ENCODE data around the gene TMTC2. TPM values are rescaled to one million over a fixed set of nuclear protein-coding genes. Genes with fewer than 3 reads are reported as not detected.

The TMTC2 gene
- polyA plus RNA-seq, 1 donor: 12.1 TPM

- H3K4me1 ChIP-seq (ENCODE audit: control insufficient read depth, insufficient read depth, low read length): no peaks in the 10 kb centered on the region
- no peaks in the 10 kb centered on the region for H3K9me3 ChIP-seq (ENCODE audit: control insufficient read depth, low read depth, low read length)
- H3K36me3 ChIP-seq (ENCODE audit: control insufficient read depth, insufficient read depth, low read length): peaks cover under 1% of the 10 kb centered on the region
- no CpG with 5 or more reads among the region's 1 CpG for WGBS (ENCODE audit: insufficient coverage, low lambda C conversion rate)
- no peak overlapping the region for H3K4me3 ChIP-seq (ENCODE audit: low read length)
- no peak for DNase-seq
- H3K27ac ChIP-seq (ENCODE audit: low read length): no peak overlapping the region
- no peaks in the 10 kb centered on the region for H3K27me3 ChIP-seq (ENCODE audit: control insufficient read depth, insufficient read depth, low read length)
These were observed 175.5 kb downstream of the TMTC2 start for GRCh38 chr12:82862069-82862841.

- WGBS (ENCODE audit: insufficient coverage, low lambda C conversion rate): 64% methylated on average over 2 of the region's 6 CpGs
- Histone ChIP-seq H3K27me3 (ENCODE audit: control insufficient read depth, insufficient read depth, low read length) (no peaks in the 10 kb centered on the region), H3K36me3 (ENCODE audit: control insufficient read depth, insufficient read depth, low read length) (no peaks in the 10 kb centered on the region), H3K9me3 (ENCODE audit: control insufficient read depth, low read depth, low read length) (no peaks in the 10 kb centered on the region), H3K4me3 (ENCODE audit: low read length) (no peak overlapping the region), H3K4me1 (ENCODE audit: control insufficient read depth, insufficient read depth, low read length) (no peaks in the 10 kb centered on the region), H3K27ac (ENCODE audit: low read length) (no peak overlapping the region)
- DNase-seq: peak in 1 of 2 donors; percentile 9
These were observed 176.4 kb downstream of the TMTC2 start for GRCh38 chr12:82862876-82863649.

- Histone ChIP-seq H3K4me3 (ENCODE audit: low read length) (no peak overlapping the region), H3K36me3 (ENCODE audit: control insufficient read depth, insufficient read depth, low read length) (no peaks in the 10 kb centered on the region), H3K4me1 (ENCODE audit: control insufficient read depth, insufficient read depth, low read length) (no peaks in the 10 kb centered on the region), H3K9me3 (ENCODE audit: control insufficient read depth, low read depth, low read length) (no peaks in the 10 kb centered on the region), H3K27ac (ENCODE audit: low read length) (no peak overlapping the region), H3K27me3 (ENCODE audit: control insufficient read depth, insufficient read depth, low read length) (no peaks in the 10 kb centered on the region)
- DNase-seq: no peak
- 100% methylated on average over 2 of the region's 4 CpGs for WGBS (ENCODE audit: insufficient coverage, low lambda C conversion rate)
These were observed 179.6 kb downstream of the TMTC2 start for GRCh38 chr12:82866227-82866775.

- Histone ChIP-seq H3K36me3 (ENCODE audit: control insufficient read depth, insufficient read depth, low read length) (no peaks in the 10 kb centered on the region), H3K4me1 (ENCODE audit: control insufficient read depth, insufficient read depth, low read length) (no peaks in the 10 kb centered on the region), H3K27ac (ENCODE audit: low read length) (no peak overlapping the region), H3K27me3 (ENCODE audit: control insufficient read depth, insufficient read depth, low read length) (no peaks in the 10 kb centered on the region), H3K4me3 (ENCODE audit: low read length) (no peak overlapping the region), H3K9me3 (ENCODE audit: control insufficient read depth, low read depth, low read length) (no peaks in the 10 kb centered on the region)
- no CpG with 5 or more reads among the region's 3 CpGs for WGBS (ENCODE audit: insufficient coverage, low lambda C conversion rate)
- DNase-seq: no peak
These were observed 180.2 kb downstream of the TMTC2 start for GRCh38 chr12:82866946-82867345.

- no peaks in the 10 kb centered on the region for H3K9me3 ChIP-seq (ENCODE audit: control insufficient read depth, low read depth, low read length)
- H3K27me3 ChIP-seq (ENCODE audit: control insufficient read depth, insufficient read depth, low read length): no peaks in the 10 kb centered on the region
- no peaks in the 10 kb centered on the region for H3K36me3 ChIP-seq (ENCODE audit: control insufficient read depth, insufficient read depth, low read length)
- no peak overlapping the region for H3K27ac ChIP-seq (ENCODE audit: low read length)
- WGBS (ENCODE audit: insufficient coverage, low lambda C conversion rate): 100% methylated on average over 1 of the region's 6 CpGs
- no peak overlapping the region for H3K4me3 ChIP-seq (ENCODE audit: low read length)
- no peak for DNase-seq
- no peaks in the 10 kb centered on the region for H3K4me1 ChIP-seq (ENCODE audit: control insufficient read depth, insufficient read depth, low read length)
These were observed 181.2 kb downstream of the TMTC2 start for GRCh38 chr12:82867762-82868500.

GRCh38 chr12:82870771-82871377 lies 184.2 kb downstream of the TMTC2 start:
- no peak overlapping the region for H3K27ac ChIP-seq (ENCODE audit: low read length)
- H3K4me3 ChIP-seq (ENCODE audit: low read length): no peak overlapping the region
- no peaks in the 10 kb centered on the region for H3K36me3 ChIP-seq (ENCODE audit: control insufficient read depth, insufficient read depth, low read length)
- no peaks in the 10 kb centered on the region for H3K4me1 ChIP-seq (ENCODE audit: control insufficient read depth, insufficient read depth, low read length)
- no peaks in the 10 kb centered on the region for H3K27me3 ChIP-seq (ENCODE audit: control insufficient read depth, insufficient read depth, low read length)
- DNase-seq: no peak
- no peaks in the 10 kb centered on the region for H3K9me3 ChIP-seq (ENCODE audit: control insufficient read depth, low read depth, low read length)

GRCh38 chr12:82872088-82872487 lies 185.4 kb downstream of the TMTC2 start:
- Histone ChIP-seq H3K36me3 (ENCODE audit: control insufficient read depth, insufficient read depth, low read length) (no peaks in the 10 kb centered on the region), H3K9me3 (ENCODE audit: control insufficient read depth, low read depth, low read length) (no peaks in the 10 kb centered on the region), H3K4me1 (ENCODE audit: control insufficient read depth, insufficient read depth, low read length) (no peaks in the 10 kb centered on the region), H3K27me3 (ENCODE audit: control insufficient read depth, insufficient read depth, low read length) (no peaks in the 10 kb centered on the region), H3K27ac (ENCODE audit: low read length) (no peak overlapping the region), H3K4me3 (ENCODE audit: low read length) (no peak overlapping the region)
- no peak for DNase-seq
- 86% methylated on average over 1 of the region's 2 CpGs for WGBS (ENCODE audit: insufficient coverage, low lambda C conversion rate)

- no peak for DNase-seq
- Histone ChIP-seq H3K9me3 (ENCODE audit: control insufficient read depth, low read depth, low read length) (no peaks in the 10 kb centered on the region), H3K36me3 (ENCODE audit: control insufficient read depth, insufficient read depth, low read length) (no peaks in the 10 kb centered on the region), H3K4me3 (ENCODE audit: low read length) (no peak overlapping the region), H3K27me3 (ENCODE audit: control insufficient read depth, insufficient read depth, low read length) (no peaks in the 10 kb centered on the region), H3K27ac (ENCODE audit: low read length) (no peak overlapping the region), H3K4me1 (ENCODE audit: control insufficient read depth, insufficient read depth, low read length) (no peaks in the 10 kb centered on the region)
These were observed 186.6 kb downstream of the TMTC2 start for GRCh38 chr12:82873309-82873708.

GRCh38 chr12:82873951-82874350 lies 187.2 kb downstream of the TMTC2 start:
- H3K9me3 ChIP-seq (ENCODE audit: control insufficient read depth, low read depth, low read length): no peaks in the 10 kb centered on the region
- H3K27me3 ChIP-seq (ENCODE audit: control insufficient read depth, insufficient read depth, low read length): no peaks in the 10 kb centered on the region
- no peak overlapping the region for H3K27ac ChIP-seq (ENCODE audit: low read length)
- no peaks in the 10 kb centered on the region for H3K4me1 ChIP-seq (ENCODE audit: control insufficient read depth, insufficient read depth, low read length)
- WGBS (ENCODE audit: insufficient coverage, low lambda C conversion rate): 83% methylated on average over 1 of the region's 3 CpGs
- H3K36me3 ChIP-seq (ENCODE audit: control insufficient read depth, insufficient read depth, low read length): no peaks in the 10 kb centered on the region
- no peak overlapping the region for H3K4me3 ChIP-seq (ENCODE audit: low read length)
- DNase-seq: no peak

- no peak for DNase-seq
- Histone ChIP-seq H3K9me3 (ENCODE audit: control insufficient read depth, low read depth, low read length) (no peaks in the 10 kb centered on the region), H3K36me3 (ENCODE audit: control insufficient read depth, insufficient read depth, low read length) (no peaks in the 10 kb centered on the region), H3K27ac (ENCODE audit: low read length) (no peak overlapping the region), H3K4me1 (ENCODE audit: control insufficient read depth, insufficient read depth, low read length) (no peaks in the 10 kb centered on the region), H3K4me3 (ENCODE audit: low read length) (no peak overlapping the region), H3K27me3 (ENCODE audit: control insufficient read depth, insufficient read depth, low read length) (no peaks in the 10 kb centered on the region)
- no CpG with 5 or more reads among the region's 1 CpG for WGBS (ENCODE audit: insufficient coverage, low lambda C conversion rate)
These were observed 188.2 kb downstream of the TMTC2 start for GRCh38 chr12:82874945-82875344.

Measured in large intestine (tissue), 3 donors.